K562 (cell line): ENCODE results near the gene SNRPA. TPM values are rescaled to one million over a fixed set of nuclear protein-coding genes. Genes with fewer than 3 reads are reported as not detected.
A peak's percentile ranks its signal among the peaks of the same experiment; 100 is the strongest.

ENCODE experiments used
- CTBP1 ChIP-seq: fragments of 450-650 bp; IDR thresholded peaks from 2 replicates; pipeline ENCODE4 v1.6.1; 2016; ENCODE audit warnings: borderline replicate concordance
- DIDO1 ChIP-seq: fragments of 450-650 bp; IDR thresholded peaks from 2 replicates; pipeline ENCODE4 v1.6.1; 2016; ENCODE audit warnings: low read depth, missing biosample characterization, missing genetic modification characterization
- E2F5 ChIP-seq: sonication (generic); formaldehyde crosslinking; IDR thresholded peaks from 2 replicates; pipeline ENCODE4 v1.8.0; 2022; ENCODE audit warnings: mild to moderate bottlenecking, missing genetic modification reagents
- ELF2 ChIP-seq: fragments of 250-450 bp; sonication (Bioruptor Pico); IDR thresholded peaks from 2 replicates; pipeline ENCODE4 v1.5.0; 2021; ENCODE audit warnings: mild to moderate bottlenecking
- HINFP ChIP-seq: fragments of 450-650 bp; conservative IDR thresholded peaks from 2 replicates; pipeline ENCODE4 v1.6.1; 2016; ENCODE audit warnings: missing genetic modification characterization, low read depth, mild to moderate bottlenecking, control low read depth, missing compliant biosample characterization
- IRF9 ChIP-seq: fragments of 450-650 bp; IDR thresholded peaks from 2 replicates; pipeline ENCODE4 v1.6.1; 2016; ENCODE audit warnings: missing biosample characterization, missing genetic modification characterization
- MCM3 ChIP-seq: fragments of 450-650 bp; IDR thresholded peaks from 2 replicates; pipeline ENCODE4 v1.6.1; 2016
- MIER1 ChIP-seq: fragments of 450-650 bp; IDR thresholded peaks from 2 replicates; pipeline ENCODE4 v1.6.1; 2016; ENCODE audit warnings: antibody characterized with exemption, mild to moderate bottlenecking, low read depth
- NR2C1 ChIP-seq, 2 experiments: fragments of 450-650 bp; IDR thresholded peaks; 2 replicates each; pipeline ENCODE4 v1.6.1; 2017; ENCODE audit warnings: mild to moderate bottlenecking in 2 of 2, antibody characterized with exemption in 1 of 2, inconsistent platforms in 1 of 2, missing compliant biosample characterization in 1 of 2, missing genetic modification characterization in 1 of 2
- POLR2H ChIP-seq: IDR thresholded peaks from 2 replicates; pipeline ENCODE4 v1.6.1; 2016; ENCODE audit warnings: missing genetic modification characterization, low read depth, mild to moderate bottlenecking, control low read depth, missing compliant biosample characterization, moderate library complexity
- SIN3B ChIP-seq: fragments of 450-650 bp; IDR thresholded peaks from 2 replicates; pipeline ENCODE4 v1.6.1; 2017; ENCODE audit warnings: low read depth, mild to moderate bottlenecking, moderate library complexity
- SMARCE1 ChIP-seq: fragments of 450-650 bp; IDR thresholded peaks from 2 replicates; pipeline ENCODE4 v1.7.1; 2016; ENCODE audit warnings: mild to moderate bottlenecking
- ZFPM2 ChIP-seq: fragments of 250-450 bp; sonication (Bioruptor Pico); IDR thresholded peaks from 2 replicates; pipeline ENCODE4 v1.5.1; 2022; ENCODE audit warnings: mild to moderate bottlenecking
- ZKSCAN3 ChIP-seq: fragments of 250-450 bp; sonication (Bioruptor Pico); IDR thresholded peaks from 2 replicates; pipeline ENCODE4 v1.4.0; 2020
- ZNF12 ChIP-seq: sonication (generic); formaldehyde crosslinking; IDR thresholded peaks from 2 replicates; pipeline ENCODE4 v1.4.0; 2020; ENCODE audit warnings: mild to moderate bottlenecking, missing genetic modification reagents
- ZNF444 ChIP-seq: fragments of 250-450 bp; sonication (Bioruptor Pico); IDR thresholded peaks from 2 replicates; pipeline ENCODE4 v1.4.0; 2020; ENCODE audit warnings: mild to moderate bottlenecking, moderate library complexity
- ZNF696 ChIP-seq: fragments of 250-450 bp; sonication (Bioruptor Pico); conservative IDR thresholded peaks from 2 replicates; pipeline ENCODE4 v1.4.0; 2020; ENCODE audit warnings: mild to moderate bottlenecking, moderate library complexity
- polyA plus RNA-seq, 8 experiments: library from polyadenylated mRNA; depleted of rRNA in 4 of 8; stranded (reverse) in 5 of 8; unstranded in 3 of 8; fragments of >200 nt; fragmentation: Nextera tagmentation in 2 of 8; fragmentation: Illumina TruSeq in 1 of 8; extraction: Ambion mirVana in 2 of 8; extraction: Trizol in 1 of 8; gene quantifications; 2 replicates each; pipeline versions ENCODE4 v1.2.1 to v1.2.3, GENCODE V29; 2011 to 2014; ENCODE audit warnings: inconsistent platforms in 1 of 8, missing spikeins in 1 of 8
- total RNA-seq, 7 experiments: library from RNA; depleted of rRNA in 6 of 7; stranded (reverse); fragments of >200 nt in 6 of 7; fragmentation: Illumina TruSeq in 2 of 7; extraction: Trizol in 2 of 7; gene quantifications; 2 replicates each; pipeline versions ENCODE4 v1.2.1 to v1.2.3, GENCODE V29; 2011 to 2021; ENCODE audit warnings: low replicate concordance in 1 of 7
- TF ChIP-seq, protein P1 (sequence below), 3 experiments: fragments of 200-800 bp in 1 of 3; sonication (Bioruptor generic) in 1 of 3; sonication (generic) in 1 of 3; formaldehyde crosslinking in 1 of 3; IDR thresholded peaks; 2 replicates each; pipeline versions ENCODE4 v1.6.1 to v1.8.0; 2016 to 2022; ENCODE audit warnings: mild to moderate bottlenecking in 2 of 3, missing compliant biosample characterization in 2 of 3, missing genetic modification characterization in 2 of 3, missing genetic modification reagents in 1 of 3
- TF ChIP-seq, protein P2 (sequence below): sonication (generic); formaldehyde crosslinking; IDR thresholded peaks from 2 replicates; pipeline ENCODE4 v1.8.0; 2022; ENCODE audit warnings: missing genetic modification reagents, mild to moderate bottlenecking, borderline replicate concordance
- TF ChIP-seq, protein P3 (sequence below): sonication (generic); formaldehyde crosslinking; IDR thresholded peaks from 2 replicates; pipeline ENCODE4 v1.8.0; 2022; ENCODE audit warnings: mild to moderate bottlenecking, low read depth, missing genetic modification reagents

The SNRPA gene
- total and polyA plus RNA-seq, 9 of the 15 experiments (the other 6 are each of a cell fraction or from before 2014, with no cell fraction given) = 16.3 to 311 (median 193) TPM

DNA sequence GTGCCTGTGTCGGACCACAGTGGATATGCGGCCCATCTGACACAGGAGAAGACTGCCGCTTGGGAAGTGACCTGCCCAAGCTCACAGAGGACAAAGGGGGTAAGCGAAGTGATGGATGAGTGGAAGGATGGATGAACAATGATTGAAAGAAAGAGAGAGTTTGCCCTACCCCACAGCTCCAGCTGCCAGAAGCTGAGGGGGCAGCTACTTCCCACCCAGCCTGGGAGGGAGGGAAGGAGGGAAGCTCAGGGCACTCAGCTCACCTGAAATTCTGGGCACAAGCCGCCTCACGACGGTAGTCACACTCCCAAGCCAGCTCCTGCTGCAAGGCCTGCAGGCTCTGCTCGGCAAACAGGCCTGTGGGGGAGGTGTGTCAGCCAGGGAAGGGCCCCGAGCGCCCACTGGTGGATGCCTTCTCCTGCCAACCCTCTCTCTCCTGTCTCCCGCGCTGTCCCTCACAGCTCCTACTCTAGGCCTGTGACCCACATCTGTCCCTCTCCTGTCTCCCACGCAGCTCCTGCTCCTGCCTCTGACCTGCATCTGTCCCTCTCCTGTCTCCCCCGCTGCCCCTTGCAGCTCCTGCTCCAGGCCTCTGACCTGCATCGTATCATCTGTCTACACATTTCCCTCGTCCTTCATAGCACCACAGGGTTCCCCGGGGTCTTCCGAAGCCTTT is 48.5 kb upstream of the SNRPA start (continued):
- TF ChIP-seq IRF9 (tag) = no peak
- TF ChIP-seq HINFP (tag) = no peak
- TF ChIP-seq POLR2H = no peak
- TF ChIP-seq DIDO1 (tag) = no peak
- no peak for TF ChIP-seq E2F5 (CRISPR knock-in tag)
- TF ChIP-seq NR2C1 (IDR thresholded peaks at IDR 0.05) = no peak
- no peak; the same call in 1 of the 2 replicates for TF ChIP-seq NR2C1 (tag; IDR thresholded peaks at IDR 0.05)
- no peak; the same call in 1 of the 2 replicates for TF ChIP-seq SMARCE1
- no peak for TF ChIP-seq MCM3
- TF ChIP-seq, protein P1, sequence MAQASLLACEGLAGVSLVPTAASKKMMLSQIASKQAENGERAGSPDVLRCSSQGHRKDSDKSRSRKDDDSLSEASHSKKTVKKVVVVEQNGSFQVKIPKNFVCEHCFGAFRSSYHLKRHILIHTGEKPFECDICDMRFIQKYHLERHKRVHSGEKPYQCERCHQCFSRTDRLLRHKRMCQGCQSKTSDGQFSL (CRISPR knock-in tag; IDR thresholded peaks at IDR 0.05) = peak; percentile 92
- TF ChIP-seq, protein P1 (tag; IDR thresholded peaks at IDR 0.05) = peak in 1 of 2 experiments; percentile 56; a peak in 1 of 4 replicates
- no peak for TF ChIP-seq ZKSCAN3
- TF ChIP-seq ZNF696 (CRISPR knock-in tag) = no peak
- no peak for TF ChIP-seq ELF2 (CRISPR knock-in tag)
- TF ChIP-seq, protein P2, sequence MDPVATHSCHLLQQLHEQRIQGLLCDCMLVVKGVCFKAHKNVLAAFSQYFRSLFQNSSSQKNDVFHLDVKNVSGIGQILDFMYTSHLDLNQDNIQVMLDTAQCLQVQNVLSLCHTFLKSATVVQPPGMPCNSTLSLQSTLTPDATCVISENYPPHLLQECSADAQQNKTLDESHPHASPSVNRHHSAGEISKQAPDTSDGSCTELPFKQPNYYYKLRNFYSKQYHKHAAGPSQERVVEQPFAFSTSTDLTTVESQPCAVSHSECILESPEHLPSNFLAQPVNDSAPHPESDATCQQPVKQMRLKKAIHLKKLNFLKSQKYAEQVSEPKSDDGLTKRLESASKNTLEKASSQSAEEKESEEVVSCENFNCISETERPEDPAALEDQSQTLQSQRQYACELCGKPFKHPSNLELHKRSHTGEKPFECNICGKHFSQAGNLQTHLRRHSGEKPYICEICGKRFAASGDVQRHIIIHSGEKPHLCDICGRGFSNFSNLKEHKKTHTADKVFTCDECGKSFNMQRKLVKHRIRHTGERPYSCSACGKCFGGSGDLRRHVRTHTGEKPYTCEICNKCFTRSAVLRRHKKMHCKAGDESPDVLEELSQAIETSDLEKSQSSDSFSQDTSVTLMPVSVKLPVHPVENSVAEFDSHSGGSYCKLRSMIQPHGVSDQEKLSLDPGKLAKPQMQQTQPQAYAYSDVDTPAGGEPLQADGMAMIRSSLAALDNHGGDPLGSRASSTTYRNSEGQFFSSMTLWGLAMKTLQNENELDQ (CRISPR knock-in tag) = no peak
- no peak for TF ChIP-seq ZFPM2
- no peak for TF ChIP-seq MIER1
- no peak for TF ChIP-seq SIN3B
- no peak for TF ChIP-seq ZNF444
- TF ChIP-seq ZNF12 (CRISPR knock-in tag) = no peak
- peak; percentile 73; the same call in 1 of the 2 replicates for TF ChIP-seq CTBP1
- TF ChIP-seq, protein P3, sequence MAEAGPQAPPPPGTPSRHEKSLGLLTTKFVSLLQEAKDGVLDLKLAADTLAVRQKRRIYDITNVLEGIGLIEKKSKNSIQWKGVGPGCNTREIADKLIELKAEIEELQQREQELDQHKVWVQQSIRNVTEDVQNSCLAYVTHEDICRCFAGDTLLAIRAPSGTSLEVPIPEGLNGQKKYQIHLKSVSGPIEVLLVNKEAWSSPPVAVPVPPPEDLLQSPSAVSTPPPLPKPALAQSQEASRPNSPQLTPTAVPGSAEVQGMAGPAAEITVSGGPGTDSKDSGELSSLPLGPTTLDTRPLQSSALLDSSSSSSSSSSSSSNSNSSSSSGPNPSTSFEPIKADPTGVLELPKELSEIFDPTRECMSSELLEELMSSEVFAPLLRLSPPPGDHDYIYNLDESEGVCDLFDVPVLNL = no peak
